Measurements from ENCODE around the gene SIPA1L3. TPM values are rescaled to one million over a fixed set of nuclear protein-coding genes. Genes with fewer than 3 reads are reported as not detected.

The SIPA1L3 gene
- total and polyA plus RNA-seq, 9 of the 15 experiments (the other 6 are each of a cell fraction or from before 2014, with no cell fraction given) = 0.01 to 6.1 (median 2.5) TPM

GRCh38 chr19:38072776-38073750 lies 166.1 kb downstream of the SIPA1L3 start (continued):
- no peak for TF ChIP-seq ZNF143 (CRISPR knock-in tag; IDR thresholded peaks at IDR 0.05)
- TF ChIP-seq ZNF436 (CRISPR knock-in tag; IDR thresholded peaks at IDR 0.05) = no peak
- no peak for TF ChIP-seq KDM5B (IDR thresholded peaks at IDR 0.05; ENCODE audit: insufficient replicate concordance, low read depth, low read length)

- H3K9me1 ChIP-seq (ENCODE audit: control insufficient read depth, insufficient read depth, low read length) = no peaks in the 10 kb centered on the region
- no peak overlapping the region for H2AFZ ChIP-seq (ENCODE audit: low read depth, low read length)
- H3K36me3 ChIP-seq (ENCODE audit: control insufficient read depth, insufficient read depth, low read length) = no peaks in the 10 kb centered on the region
- FAIRE-seq (no peak), DNase-seq (ENCODE audit: extremely low read depth in 1 of 4, low spot score in 3 of 4) (peak in 1 of 4 experiments; percentile 16), ATAC-seq (peak; percentile 80)
- H3K9ac ChIP-seq (ENCODE audit: insufficient read depth in 1 of 2, low read depth in 2 of 2, low read length in 2 of 2) = 0 out of 4 replicates have a peak overlapping the region, but pooled peaks of 1 of the 2 experiments have one; percentile 26
- H3K27ac ChIP-seq (ENCODE audit: extremely low read depth, low read depth, low read length) = no peak overlapping the region
- ChIA-PET CTCF (ENCODE audit: low intra/inter-chr PET ratio) (interaction anchor here (1.1 kb wide), 1 partner anchor 175 kb away, joined by 3 read pairs; no protein-coding TSS in a partner anchor), POLR2A (interaction anchor here (0.5 kb wide), 1 partner anchor 1486 kb away, joined by 3 read pairs; no protein-coding TSS in a partner anchor)
- BruUV-seq (replicated peaks) = no TSS peak
- no peaks in the 10 kb centered on the region for H3K79me2 ChIP-seq (ENCODE audit: control insufficient read depth, insufficient read depth, low read length)
- 7% methylated on average over 16 of the region's 16 CpGs for WGBS (ENCODE audit: insufficient coverage, low coverage, missing lambda C conversion rate)
- intact Hi-C loops (cut with micrococcal nuclease) = loop anchor here (5.0 kb wide), 1 partner anchor 172 kb away; no protein-coding TSS in a partner anchor
- H3K27me3 ChIP-seq (ENCODE audit: control insufficient read depth in 2 of 2, insufficient read depth in 2 of 2, low read length in 2 of 2) = peaks cover 0 to 17% of the 10 kb centered on the region in 2 experiments; a peak in 2 of 5 replicates
- H4K20me1 ChIP-seq (replicated peaks; ENCODE audit: control insufficient read depth, insufficient read depth, low read length) = no peaks in the 10 kb centered on the region; the same call in 1 of the 2 replicates
- no peaks in the 10 kb centered on the region for H3K9me3 ChIP-seq (replicated peaks; ENCODE audit: control insufficient read depth, insufficient read depth, low read depth, low read length)
- peaks cover 3 to 5% of the 10 kb centered on the region in 2 experiments; a peak in 3 of 5 replicates for H3K4me1 ChIP-seq (replicated peaks in 1 of 2; ENCODE audit: control insufficient read depth in 2 of 2, insufficient read depth in 2 of 2, low read length in 2 of 2)
- in situ Hi-C loops (cut with MboI) = no loop called here
- no peak overlapping the region for H3K4me3 ChIP-seq
- H3K4me2 ChIP-seq (ENCODE audit: insufficient read depth, low read length) = no peak overlapping the region
- TF ChIP-seq ZNF12 (CRISPR knock-in tag; IDR thresholded peaks at IDR 0.05) (no peak), MYC (IDR thresholded peaks at IDR 0.05; ENCODE audit: low read depth, low read length) (no peak), MYC (CRISPR knock-in tag; IDR thresholded peaks at IDR 0.05; ENCODE audit: borderline replicate concordance, low read depth) (no peak), AFF4 (CRISPR knock-in tag; IDR thresholded peaks at IDR 0.05) (no peak), RAD21 (CRISPR knock-in tag; conservative IDR thresholded peaks at IDR 0.05 in 1 of 2, IDR thresholded peaks at IDR 0.05 in 1 of 2) (peak in 1 of 2 experiments; percentile 50; a peak in 2 of 4 replicates), ELF1 (tag; IDR thresholded peaks at IDR 0.05) (no peak), CBX1 (IDR thresholded peaks at IDR 0.05; ENCODE audit: low read depth) (no peak)
These were observed 167.1 kb downstream of the SIPA1L3 start for GRCh38 chr19:38073841-38074685.

Measured in K562 (cell line).